D721Med (cell line): ENCODE measurements around the gene TAF6L.

Experiments used
- DNase-seq: peaks from one replicate; pipeline ENCODE4 v3.0.0; 2011; ENCODE audit warnings: low spot score; ENCODE audit not compliant: insufficient read length
- FAIRE-seq: peaks from 2 replicates; lab custom pipeline; 2011; peaks lifted over from hg19 to GRCh38; lab: Jason Lieb, UNC
- CTCF ChIP-seq: IDR thresholded peaks from 2 replicates; pipeline ENCODE4 v1.5.1; 2012; ENCODE audit warnings: mild to moderate bottlenecking, control low read depth; ENCODE audit not compliant: insufficient read depth; ENCODE audit errors: missing control alignments

The TAF6L gene, protein sequence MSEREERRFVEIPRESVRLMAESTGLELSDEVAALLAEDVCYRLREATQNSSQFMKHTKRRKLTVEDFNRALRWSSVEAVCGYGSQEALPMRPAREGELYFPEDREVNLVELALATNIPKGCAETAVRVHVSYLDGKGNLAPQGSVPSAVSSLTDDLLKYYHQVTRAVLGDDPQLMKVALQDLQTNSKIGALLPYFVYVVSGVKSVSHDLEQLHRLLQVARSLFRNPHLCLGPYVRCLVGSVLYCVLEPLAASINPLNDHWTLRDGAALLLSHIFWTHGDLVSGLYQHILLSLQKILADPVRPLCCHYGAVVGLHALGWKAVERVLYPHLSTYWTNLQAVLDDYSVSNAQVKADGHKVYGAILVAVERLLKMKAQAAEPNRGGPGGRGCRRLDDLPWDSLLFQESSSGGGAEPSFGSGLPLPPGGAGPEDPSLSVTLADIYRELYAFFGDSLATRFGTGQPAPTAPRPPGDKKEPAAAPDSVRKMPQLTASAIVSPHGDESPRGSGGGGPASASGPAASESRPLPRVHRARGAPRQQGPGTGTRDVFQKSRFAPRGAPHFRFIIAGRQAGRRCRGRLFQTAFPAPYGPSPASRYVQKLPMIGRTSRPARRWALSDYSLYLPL

DNA sequence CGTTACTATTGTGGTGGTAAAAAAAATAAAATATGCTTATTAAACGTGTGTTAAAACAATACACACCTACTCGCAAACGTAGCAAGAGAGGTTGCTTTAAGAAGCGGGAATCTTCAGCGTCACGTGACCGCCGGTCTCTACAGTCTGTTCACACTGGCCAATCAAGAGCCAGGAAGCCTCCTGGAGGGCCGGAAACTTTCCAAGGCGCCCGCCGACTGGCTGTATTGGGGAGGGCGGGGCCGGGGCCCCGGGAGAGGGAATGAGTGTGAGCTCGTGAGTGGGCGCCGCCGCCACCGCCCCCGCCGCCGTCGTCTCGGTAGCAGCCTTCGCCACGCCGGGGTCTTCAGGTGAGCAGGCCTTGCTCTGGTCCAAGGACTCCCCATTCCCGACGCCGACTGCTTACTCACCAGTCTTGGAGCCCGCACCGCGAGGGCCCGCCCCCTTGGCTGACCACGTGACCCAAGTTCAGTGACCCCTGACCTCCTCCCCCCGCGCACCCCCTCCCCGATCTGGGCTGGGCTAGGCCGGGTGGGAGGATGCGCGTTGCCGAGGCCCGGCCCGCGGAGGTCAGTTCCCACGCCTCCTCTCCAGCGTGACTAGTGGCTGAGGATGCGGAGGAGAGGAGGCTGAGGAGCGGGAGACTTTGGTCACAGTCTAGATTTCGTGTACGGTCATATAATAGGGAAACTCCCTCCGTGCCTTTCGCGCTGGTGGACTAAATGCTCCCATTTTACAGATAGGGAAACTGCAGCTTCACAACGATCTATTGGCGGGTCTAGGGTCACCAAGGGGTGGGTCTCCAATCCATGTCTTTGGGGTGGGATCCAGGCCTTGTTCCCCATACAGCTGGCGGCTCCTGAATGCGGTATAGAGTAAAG lies at the start of gene TAF6L:
Gene TAF6L (plus strand): TSS at position 253 of the 878 bp plus-strand sequence. CDS start 4,388 bp downstream, outside the sequence.
- FAIRE-seq (no peak), DNase-seq (peak; percentile 85)

DNA sequence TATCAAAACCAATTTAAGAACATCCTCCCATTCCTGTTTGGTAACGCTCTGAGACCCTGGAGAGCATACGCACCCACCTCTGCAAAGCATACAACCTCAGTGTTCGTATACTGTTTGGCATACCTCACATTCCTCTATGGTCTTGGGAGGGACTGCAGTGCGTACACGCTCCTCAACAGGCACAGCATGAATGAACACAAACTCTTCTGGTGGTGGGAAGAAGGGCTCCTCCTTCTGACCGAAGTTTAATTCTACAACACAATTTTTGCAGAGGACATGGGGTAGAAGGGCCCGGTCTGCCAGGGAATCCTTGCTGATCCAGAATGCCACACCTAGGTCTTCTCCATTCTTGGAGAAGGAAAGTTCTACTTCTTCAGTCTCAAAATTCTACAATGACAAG lies 49.2 kb upstream of the TAF6L start:
- FAIRE-seq (no peak), DNase-seq (no peak)
- peak; percentile 14 for TF ChIP-seq CTCF

More for the DNA sequence above, at the start of gene TAF6L:
- no peak for TF ChIP-seq CTCF

DNA sequence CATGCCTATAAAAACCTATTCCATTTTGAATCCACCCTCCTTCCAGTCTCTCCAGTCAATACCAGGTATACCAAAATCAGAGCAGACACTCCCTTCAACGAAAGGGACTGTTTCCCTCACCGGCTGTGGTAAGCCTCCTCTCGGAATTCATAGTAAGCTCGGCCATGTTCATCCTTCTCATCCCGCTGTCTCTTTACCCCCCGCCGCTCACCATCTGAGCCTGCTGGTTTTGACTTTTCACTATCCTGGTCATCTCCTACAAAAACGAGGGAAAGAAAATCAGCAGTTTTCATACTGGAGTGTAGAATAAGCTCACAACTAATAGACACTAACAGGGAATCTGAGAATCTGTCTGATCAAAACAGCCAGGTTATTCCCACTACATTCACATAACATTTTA lies 47.0 kb upstream of the TAF6L start:
- no peak for TF ChIP-seq CTCF
- no peak for DNase-seq
- FAIRE-seq: no peak

DNA sequence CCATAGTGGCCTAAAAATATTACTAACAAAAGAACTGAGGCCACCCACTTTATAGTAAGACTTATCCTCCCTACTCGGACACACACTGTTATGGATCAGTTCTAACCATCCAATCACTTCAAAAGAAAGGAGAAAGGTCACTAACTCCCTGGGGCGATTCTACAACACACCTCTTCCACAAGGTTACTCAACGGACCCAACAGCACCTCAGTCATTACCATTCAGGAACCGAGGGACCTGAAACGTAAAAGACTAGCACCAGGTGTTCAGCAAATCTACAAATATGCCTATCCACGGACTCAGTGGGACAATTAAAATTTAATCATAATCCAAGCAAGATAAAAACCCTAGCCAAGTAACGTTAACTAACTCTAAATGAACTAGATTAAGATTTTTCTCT lies 45.5 kb upstream of the TAF6L start:
- FAIRE-seq (no peak), DNase-seq (no peak)
- no peak for TF ChIP-seq CTCF

GRCh38 chr11:62726156-62726914 lies 44.9 kb upstream of the TAF6L start:
- DNase-seq (no peak), FAIRE-seq (no peak)
- TF ChIP-seq CTCF: no peak

DNA sequence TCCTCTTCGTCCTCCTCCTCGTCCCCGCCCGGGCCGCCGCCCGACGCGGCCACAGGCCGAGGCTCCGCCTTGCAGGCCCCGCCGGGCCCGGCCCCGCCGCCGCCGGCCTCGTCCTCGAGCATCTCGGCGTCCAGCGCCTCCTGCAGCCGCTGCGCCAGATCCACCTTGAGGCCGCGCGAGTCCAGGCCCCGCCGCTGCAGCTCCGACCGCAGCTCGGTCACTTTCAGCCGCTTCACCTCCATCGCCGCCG lies 44.4 kb upstream of the TAF6L start:
- no peak for TF ChIP-seq CTCF
- FAIRE-seq (no peak), DNase-seq (no peak)
